SK-N-SH (cell line): ENCODE results near the gene NPC1L1. TPM values are rescaled to one million over a fixed set of nuclear protein-coding genes. Genes with fewer than 3 reads are reported as not detected.

ENCODE experiments used
- CTCF ChIA-PET: fragments of 300-600, 350-600 bp; formaldehyde crosslinking; extraction: SDS; loops from one replicate; lab custom pipeline; 2021; lab: Yijun Ruan, JAX
- POLR2A ChIA-PET: fragments of 350-600 bp; sonication (Branson Sonifier 250); formaldehyde crosslinking; extraction: SDS; loops from one replicate; lab custom pipeline; 2020; ENCODE audit warnings: antibody characterized with exemption, inconsistent platforms; lab: Yijun Ruan, JAX
- DNase-seq: peaks from one replicate; pipeline ENCODE4 v3.0.0; 2012
- H2AFZ ChIP-seq: fragments of 200-600 bp; sonication (generic); 2 replicates; pipeline ENCODE4 v1.8.1; 2016; ENCODE audit warnings: antibody characterized with exemption, mild to moderate bottlenecking, low read depth
- H3F3A ChIP-seq: fragments of 200-600 bp; sonication (generic); replicated peaks from 2 replicates; pipeline ENCODE3; 2016; ENCODE audit warnings: antibody characterized with exemption, mild to moderate bottlenecking; ENCODE audit not compliant: insufficient read depth
- H3K27ac ChIP-seq, 2 experiments: fragments of 200-500 bp in 1 of 2; fragments of 200-600 bp in 1 of 2; sonication (Bioruptor generic) in 1 of 2; sonication (generic), shearing (Covaris generic) in 1 of 2; 2 replicates each; pipeline versions ENCODE4 v1.5.1 to v1.6.1; 2014 to 2016; ENCODE audit warnings: low read depth in 2 of 2, inconsistent platforms in 1 of 2, low read length in 1 of 2, mild to moderate bottlenecking in 1 of 2, mixed read lengths in 1 of 2
- H3K27me3 ChIP-seq: fragments of 200-600 bp; sonication (generic), shearing (Covaris generic); 2 replicates; pipeline ENCODE4 v1.6.1; 2016; ENCODE audit warnings: mixed run types; ENCODE audit not compliant: insufficient read depth
- H3K36me3 ChIP-seq, 2 experiments: fragments of 200-500 bp in 1 of 2; fragments of 200-600 bp in 1 of 2; sonication (Bioruptor generic) in 1 of 2; sonication (generic) in 1 of 2; replicated peaks in 1 of 2; 2 replicates each; pipeline versions ENCODE3 to v1.5.1; 2014 to 2016; ENCODE audit warnings: low read length in 1 of 2, mild to moderate bottlenecking in 1 of 2; ENCODE audit not compliant: insufficient read depth in 2 of 2, control insufficient read depth in 1 of 2
- H3K4me1 ChIP-seq, 2 experiments: fragments of 200-500 bp in 1 of 2; fragments of 200-600 bp in 1 of 2; sonication (Bioruptor generic) in 1 of 2; sonication (generic), shearing (Covaris generic) in 1 of 2; 2 replicates each; pipeline versions ENCODE4 v1.5.1 to v1.6.1; 2014 to 2016; ENCODE audit warnings: low read depth in 1 of 2, low read length in 1 of 2, mixed run types in 1 of 2; ENCODE audit not compliant: insufficient read depth in 2 of 2, control insufficient read depth in 1 of 2
- H3K4me2 ChIP-seq: fragments of 200-600 bp; sonication (generic), shearing (Covaris generic); 2 replicates; pipeline ENCODE4 v1.6.1; 2017; ENCODE audit warnings: mixed run types
- H3K4me3 ChIP-seq, 2 experiments: fragments of 200-500 bp in 1 of 2; fragments of 200-600 bp in 1 of 2; sonication (Bioruptor generic) in 1 of 2; sonication (generic), shearing (Covaris generic) in 1 of 2; 2 replicates each; pipeline versions ENCODE4 v1.5.1 to v1.8.1; 2014 to 2016; ENCODE audit warnings: low read depth in 2 of 2, inconsistent platforms in 1 of 2, low read length in 1 of 2, mild to moderate bottlenecking in 1 of 2, mixed read lengths in 1 of 2, moderate library complexity in 1 of 2
- H3K79me2 ChIP-seq: fragments of 200-600 bp; sonication (generic); 2 replicates; pipeline ENCODE4 v1.8.1; 2017; ENCODE audit warnings: mild to moderate bottlenecking; ENCODE audit not compliant: insufficient read depth
- H3K9ac ChIP-seq: fragments of 200-600 bp; sonication (generic); 2 replicates; pipeline ENCODE4 v1.6.1; 2017; ENCODE audit warnings: mixed run types
- H3K9me2 ChIP-seq: fragments of 200-600 bp; sonication (generic); 2 replicates; pipeline ENCODE4 v1.6.1; 2017; ENCODE audit warnings: mixed run types
- H3K9me3 ChIP-seq: fragments of 200-600 bp; sonication (generic); 2 replicates; pipeline ENCODE4 v1.6.1; 2017; ENCODE audit warnings: mixed run types, mild to moderate bottlenecking, moderate library complexity
- H4K20me1 ChIP-seq: fragments of 200-600 bp; sonication (generic); 2 replicates; pipeline ENCODE4 v1.6.1; 2017; ENCODE audit warnings: mild to moderate bottlenecking, mixed run types; ENCODE audit not compliant: insufficient read depth
- ELF1 ChIP-seq: IDR thresholded peaks from 2 replicates; pipeline ENCODE4 v1.4.0; 2012
- FOXJ3 ChIP-seq: sonication (generic); formaldehyde crosslinking; IDR thresholded peaks from 2 replicates; pipeline ENCODE4 v1.5.1; 2020; ENCODE audit warnings: mild to moderate bottlenecking, missing genetic modification reagents
- GABPA ChIP-seq: IDR thresholded peaks from 2 replicates; pipeline ENCODE4 v1.4.0; 2012; ENCODE audit warnings: low read depth, mild to moderate bottlenecking
- JUND ChIP-seq: IDR thresholded peaks from 2 replicates; pipeline ENCODE4 v1.4.0; 2012
- MEF2A ChIP-seq: IDR thresholded peaks from 2 replicates; pipeline ENCODE4 v1.4.0; 2012; ENCODE audit warnings: low read depth, borderline replicate concordance
- NFIC ChIP-seq: IDR thresholded peaks from 2 replicates; pipeline ENCODE4 v1.4.0; 2012; ENCODE audit warnings: borderline replicate concordance
- NRF1 ChIP-seq: IDR thresholded peaks from 2 replicates; pipeline ENCODE4 v1.6.1; 2012; ENCODE audit warnings: low read depth, mild to moderate bottlenecking, low read length
- POLR2AphosphoS5 ChIP-seq: IDR thresholded peaks from 2 replicates; pipeline ENCODE4 v1.6.1; 2012; ENCODE audit warnings: low read depth, low read length
- RFX5 ChIP-seq: IDR thresholded peaks from 2 replicates; pipeline ENCODE4 v1.6.1; 2012; ENCODE audit warnings: mild to moderate bottlenecking, improper control_type of control experiment, low read length
- RXRA ChIP-seq: IDR thresholded peaks from 2 replicates; pipeline ENCODE4 v1.4.0; 2012; ENCODE audit warnings: low read depth, mild to moderate bottlenecking, borderline replicate concordance
- SIN3A ChIP-seq: IDR thresholded peaks from 2 replicates; pipeline ENCODE4 v1.6.1; 2012; ENCODE audit warnings: low read depth, mild to moderate bottlenecking, low read length, moderate library complexity, borderline replicate concordance
- SMC3 ChIP-seq: IDR thresholded peaks from 2 replicates; pipeline ENCODE4 v1.6.1; 2012; ENCODE audit warnings: low read depth, low read length, improper control_type of control experiment
- TCF12 ChIP-seq: IDR thresholded peaks from 2 replicates; pipeline ENCODE4 v1.4.0; 2012
- YY1 ChIP-seq: IDR thresholded peaks from 2 replicates; pipeline ENCODE4 v1.4.0; 2012; ENCODE audit warnings: low read depth, mild to moderate bottlenecking
- WGBS: methylation state at CpG from one replicate; pipeline ENCODE4 v1.1.6; 2017; ENCODE audit warnings: low lambda C conversion rate; 5-methylcytosine and 5-hydroxymethylcytosine counted together
- polyA plus RNA-seq, 3 experiments: library from polyadenylated mRNA; depleted of rRNA; stranded (reverse); fragments of >200 nt; gene quantifications; 2 replicates each; pipeline ENCODE4 v1.2.3, GENCODE V29; 2012
- TF ChIP-seq, protein P1 (sequence below): fragments of 200-600 bp; sonication (generic); IDR thresholded peaks from 2 replicates; pipeline ENCODE4 v1.6.1; 2017; ENCODE audit warnings: antibody characterized with exemption, mild to moderate bottlenecking, moderate library complexity
- TF ChIP-seq, protein P2 (sequence below): IDR thresholded peaks from 2 replicates; pipeline ENCODE4 v1.4.0; 2012; ENCODE audit warnings: low read depth, borderline replicate concordance
- TF ChIP-seq, protein P3 (sequence below): fragments of 150-350 bp; IDR thresholded peaks from 2 replicates; pipeline ENCODE4 v1.6.1; 2017; ENCODE audit warnings: antibody characterized with exemption, low read length, low read depth, borderline replicate concordance
- TF ChIP-seq, protein P4 (sequence below): IDR thresholded peaks from 2 replicates; pipeline ENCODE4 v1.4.0; 2012; ENCODE audit warnings: low read depth

The NPC1L1 gene
- polyA plus RNA-seq, 1 of the 3 experiments (the other 2 are of a cell fraction), result not detected

DNA sequence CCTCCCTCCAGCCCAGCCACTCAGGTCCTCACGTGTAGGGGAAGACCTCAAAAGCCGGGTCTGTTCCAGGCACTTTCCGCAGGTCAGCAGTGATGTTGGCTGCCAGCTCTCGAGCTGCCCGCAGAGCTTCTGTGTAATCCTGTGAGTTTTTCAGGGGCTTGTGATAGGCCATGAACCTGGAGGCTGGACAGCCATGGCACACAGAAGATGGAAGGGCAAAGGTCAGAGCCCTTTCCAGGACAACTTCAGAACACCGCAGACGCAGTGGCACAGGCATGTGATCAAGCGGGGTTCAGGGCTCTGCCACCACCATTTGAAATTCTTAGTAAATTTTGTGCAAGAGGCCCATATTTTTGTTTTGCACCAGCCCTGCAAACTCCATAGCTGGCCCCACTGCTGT lies 24.0 kb downstream of the NPC1L1 start:
- no peak for TF ChIP-seq MEF2A
- TF ChIP-seq, protein P1, sequence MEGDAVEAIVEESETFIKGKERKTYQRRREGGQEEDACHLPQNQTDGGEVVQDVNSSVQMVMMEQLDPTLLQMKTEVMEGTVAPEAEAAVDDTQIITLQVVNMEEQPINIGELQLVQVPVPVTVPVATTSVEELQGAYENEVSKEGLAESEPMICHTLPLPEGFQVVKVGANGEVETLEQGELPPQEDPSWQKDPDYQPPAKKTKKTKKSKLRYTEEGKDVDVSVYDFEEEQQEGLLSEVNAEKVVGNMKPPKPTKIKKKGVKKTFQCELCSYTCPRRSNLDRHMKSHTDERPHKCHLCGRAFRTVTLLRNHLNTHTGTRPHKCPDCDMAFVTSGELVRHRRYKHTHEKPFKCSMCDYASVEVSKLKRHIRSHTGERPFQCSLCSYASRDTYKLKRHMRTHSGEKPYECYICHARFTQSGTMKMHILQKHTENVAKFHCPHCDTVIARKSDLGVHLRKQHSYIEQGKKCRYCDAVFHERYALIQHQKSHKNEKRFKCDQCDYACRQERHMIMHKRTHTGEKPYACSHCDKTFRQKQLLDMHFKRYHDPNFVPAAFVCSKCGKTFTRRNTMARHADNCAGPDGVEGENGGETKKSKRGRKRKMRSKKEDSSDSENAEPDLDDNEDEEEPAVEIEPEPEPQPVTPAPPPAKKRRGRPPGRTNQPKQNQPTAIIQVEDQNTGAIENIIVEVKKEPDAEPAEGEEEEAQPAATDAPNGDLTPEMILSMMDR, result no peak
- TF ChIP-seq, protein P2, sequence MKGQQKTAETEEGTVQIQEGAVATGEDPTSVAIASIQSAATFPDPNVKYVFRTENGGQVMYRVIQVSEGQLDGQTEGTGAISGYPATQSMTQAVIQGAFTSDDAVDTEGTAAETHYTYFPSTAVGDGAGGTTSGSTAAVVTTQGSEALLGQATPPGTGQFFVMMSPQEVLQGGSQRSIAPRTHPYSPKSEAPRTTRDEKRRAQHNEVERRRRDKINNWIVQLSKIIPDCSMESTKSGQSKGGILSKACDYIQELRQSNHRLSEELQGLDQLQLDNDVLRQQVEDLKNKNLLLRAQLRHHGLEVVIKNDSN, result no peak
- TF ChIP-seq SMC3, result no peak
- TF ChIP-seq NFIC, result no peak
- TF ChIP-seq POLR2AphosphoS5, result no peak
- no peak for TF ChIP-seq YY1
- no peak for TF ChIP-seq NRF1
- TF ChIP-seq, protein P3, sequence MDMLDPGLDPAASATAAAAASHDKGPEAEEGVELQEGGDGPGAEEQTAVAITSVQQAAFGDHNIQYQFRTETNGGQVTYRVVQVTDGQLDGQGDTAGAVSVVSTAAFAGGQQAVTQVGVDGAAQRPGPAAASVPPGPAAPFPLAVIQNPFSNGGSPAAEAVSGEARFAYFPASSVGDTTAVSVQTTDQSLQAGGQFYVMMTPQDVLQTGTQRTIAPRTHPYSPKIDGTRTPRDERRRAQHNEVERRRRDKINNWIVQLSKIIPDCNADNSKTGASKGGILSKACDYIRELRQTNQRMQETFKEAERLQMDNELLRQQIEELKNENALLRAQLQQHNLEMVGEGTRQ, result no peak
- TF ChIP-seq RXRA, result no peak
- TF ChIP-seq, protein P4, sequence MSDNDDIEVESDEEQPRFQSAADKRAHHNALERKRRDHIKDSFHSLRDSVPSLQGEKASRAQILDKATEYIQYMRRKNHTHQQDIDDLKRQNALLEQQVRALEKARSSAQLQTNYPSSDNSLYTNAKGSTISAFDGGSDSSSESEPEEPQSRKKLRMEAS, result no peak
- TF ChIP-seq, all 33 proteins: peak for 0
- WGBS, result 83% methylated on average over 8 of the region's 8 CpGs

DNA sequence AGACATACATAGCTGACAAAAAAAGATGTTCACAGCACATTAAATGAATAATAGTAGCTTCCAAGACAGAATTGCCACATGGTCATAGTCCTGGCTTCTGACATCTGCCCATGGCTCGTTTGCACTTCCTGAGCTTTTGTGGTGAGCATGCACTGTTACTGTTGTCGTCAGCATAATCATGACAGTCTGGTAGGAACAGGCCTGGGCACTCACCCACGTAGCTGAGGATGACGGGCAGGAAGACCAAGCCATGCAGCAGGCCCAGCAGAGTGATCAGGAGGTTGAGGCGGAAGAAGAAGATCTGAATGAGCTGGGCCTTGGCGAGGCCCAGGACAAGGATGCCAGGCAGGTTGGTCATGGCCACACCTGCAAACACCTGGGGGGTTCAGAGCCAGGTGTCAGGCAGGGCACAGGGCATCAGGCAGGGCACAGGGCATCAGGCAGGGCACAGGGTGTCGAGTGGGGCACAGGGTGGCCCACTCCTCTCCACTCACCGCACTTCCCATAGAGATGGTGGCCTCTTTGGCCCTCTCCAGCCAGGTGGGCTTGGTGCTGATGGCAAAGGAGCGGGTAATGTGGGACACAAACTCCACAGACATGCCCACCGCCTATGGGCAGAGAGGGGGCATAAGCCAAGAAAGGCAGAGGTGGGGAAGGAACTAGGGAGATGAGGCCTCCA lies 25.4 kb downstream of the NPC1L1 start:
- Histone ChIP-seq H3K36me3 (no peaks in the 10 kb centered on the region), H3K9ac (no peak overlapping the region), H3F3A (no peaks in the 10 kb centered on the region), H3K79me2 (no peaks in the 10 kb centered on the region), H2AFZ (no peak overlapping the region), H3K4me2 (no peak overlapping the region), H3K27me3 (peaks cover under 1% of the 10 kb centered on the region; the same call in 1 of the 2 replicates), H3K9me3 (no peaks in the 10 kb centered on the region), H3K4me3 (no peak overlapping the region), H3K9me2 (no peaks in the 10 kb centered on the region), H4K20me1 (no peaks in the 10 kb centered on the region), H3K4me1 (no peaks in the 10 kb centered on the region), H3K27ac (no peak overlapping the region)
- ChIA-PET POLR2A (no interaction called here), CTCF (interaction anchor here (1.3 kb wide), 1 partner anchor 19 kb away, joined by 5 read pairs; no protein-coding TSS in a partner anchor)
- 60% methylated on average over 10 of the region's 10 CpGs for WGBS
- no peak for DNase-seq
- TF ChIP-seq, protein P1, result no peak
- no peak for TF ChIP-seq RXRA
- no peak for TF ChIP-seq TCF12
- no peak for TF ChIP-seq RFX5
- no peak for TF ChIP-seq SIN3A
- TF ChIP-seq, protein P3, result no peak
- TF ChIP-seq, protein P4, result no peak
- no peak for TF ChIP-seq FOXJ3
- no peak for TF ChIP-seq ELF1
- TF ChIP-seq, protein P2, result no peak
- no peak for TF ChIP-seq NRF1
- no peak for TF ChIP-seq JUND
- no peak for TF ChIP-seq GABPA

More for the DNA sequence above, 24.0 kb downstream of the NPC1L1 start:
- no peak overlapping the region for H3K4me2 ChIP-seq
- H3F3A ChIP-seq, result no peaks in the 10 kb centered on the region
- H3K4me1 ChIP-seq, result no peaks in the 10 kb centered on the region
- H3K9me3 ChIP-seq, result no peaks in the 10 kb centered on the region
- ChIA-PET CTCF (interaction anchor here (1.4 to 5.1 kb wide), 3 partner anchors 18 to 26 kb away, joined by 3 to 26 read pairs (median 4); partner anchors contain the start of gene NUDCD3), POLR2A (no interaction called here)
- no peaks in the 10 kb centered on the region for H4K20me1 ChIP-seq
- no peak overlapping the region for H3K27ac ChIP-seq
- no peak overlapping the region for H3K4me3 ChIP-seq
- no peak for DNase-seq
- no peaks in the 10 kb centered on the region for H3K36me3 ChIP-seq
- no peaks in the 10 kb centered on the region for H3K79me2 ChIP-seq
- no peaks in the 10 kb centered on the region for H3K9me2 ChIP-seq
- no peak overlapping the region for H3K9ac ChIP-seq
- H2AFZ ChIP-seq, result no peak overlapping the region
- peaks cover 14% of the 10 kb centered on the region; the same call in 1 of the 2 replicates for H3K27me3 ChIP-seq
